IPS DF 19.7 (cell line): ENCODE data around the gene ADARB2.
A peak's percentile ranks its signal among the peaks of the same experiment; 100 is the strongest.
"Not testable (repeated sequence)": the region's sequence is repeated elsewhere in the genome, so short reads cannot be mapped to it uniquely, and the experiment has no call there.

Experiments used
- DNase-seq: peaks from one replicate; pipeline ENCODE4 v3.0.0-alpha.2; 2013; ENCODE audit warnings: low read depth, low spot score

Gene ADARB2

DNA sequence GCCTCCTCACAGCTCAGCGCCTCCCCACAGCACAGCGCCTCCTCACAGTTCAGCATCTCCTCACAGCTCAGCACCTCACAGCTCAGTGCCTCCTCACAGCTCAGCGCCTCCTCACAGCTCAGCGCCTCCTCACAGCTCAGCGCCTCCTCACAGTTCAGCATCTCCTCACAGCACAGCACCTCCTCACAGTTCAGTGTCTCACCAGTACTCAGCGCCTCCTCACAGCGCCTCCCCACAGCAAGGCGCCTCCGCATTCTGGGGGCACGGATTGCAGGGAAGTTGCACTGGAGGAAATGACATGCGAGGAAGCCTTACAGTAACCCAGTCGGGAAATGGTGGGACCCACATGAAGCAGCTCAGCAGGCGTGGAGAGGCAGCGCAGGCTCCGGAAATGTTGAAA lies 409.6 kb downstream of the ADARB2 start:
- DNase-seq: no peak

DNA sequence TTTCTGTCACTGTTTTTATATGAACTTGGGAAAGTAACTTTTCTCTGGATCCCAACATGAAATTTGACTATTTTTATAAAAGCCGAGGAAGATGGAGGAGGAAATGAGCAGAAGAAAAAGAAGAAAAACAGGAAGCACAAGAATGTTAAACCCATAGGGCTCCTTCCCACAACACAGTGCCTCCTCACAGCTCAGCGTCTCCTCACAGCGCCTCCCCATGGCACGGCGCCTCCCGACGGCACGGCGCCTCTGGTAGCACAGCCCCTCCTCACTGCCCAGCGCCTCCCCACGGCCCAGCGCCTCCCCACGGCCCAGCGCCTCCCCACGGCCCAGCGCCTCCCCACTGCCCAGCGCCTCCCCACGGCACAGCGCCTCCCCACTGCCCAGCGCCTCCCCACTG lies 410.8 kb downstream of the ADARB2 start:
- DNase-seq: not testable (repeated sequence)

GRCh38 chr10:1324903-1325302 lies 412.4 kb downstream of the ADARB2 start:
- DNase-seq: no peak

- DNase-seq: no peak
Observed at GRCh38 chr10:1323951-1324350, 413.4 kb downstream of the ADARB2 start.

DNA sequence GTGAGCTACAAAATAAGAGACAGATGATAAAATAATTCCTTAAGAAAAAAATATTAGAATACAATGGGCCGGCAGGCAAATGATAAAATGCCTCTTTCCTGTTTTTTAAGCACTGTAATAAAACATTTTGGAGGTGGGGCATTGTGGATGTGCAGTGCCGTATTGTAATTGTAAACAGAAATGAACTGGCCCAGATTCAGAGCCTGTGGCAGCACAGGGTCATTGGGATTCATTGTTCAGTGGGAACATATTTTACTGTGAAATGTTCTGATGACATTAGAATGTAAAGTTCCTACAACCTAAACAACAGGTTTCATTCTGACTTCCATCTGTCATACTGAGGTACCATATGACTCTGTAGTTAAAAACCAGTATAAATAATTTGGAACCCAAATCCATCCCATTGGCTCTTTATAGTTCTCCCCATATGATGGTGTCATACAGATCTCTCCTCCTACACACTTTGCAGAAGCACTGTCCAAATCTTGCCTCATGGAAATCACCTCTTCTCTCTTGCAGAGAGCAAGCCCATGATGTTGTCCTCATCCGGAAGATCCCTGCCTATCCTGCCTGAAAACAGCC lies 416.5 kb downstream of the ADARB2 start:
- no peak for DNase-seq

DNA sequence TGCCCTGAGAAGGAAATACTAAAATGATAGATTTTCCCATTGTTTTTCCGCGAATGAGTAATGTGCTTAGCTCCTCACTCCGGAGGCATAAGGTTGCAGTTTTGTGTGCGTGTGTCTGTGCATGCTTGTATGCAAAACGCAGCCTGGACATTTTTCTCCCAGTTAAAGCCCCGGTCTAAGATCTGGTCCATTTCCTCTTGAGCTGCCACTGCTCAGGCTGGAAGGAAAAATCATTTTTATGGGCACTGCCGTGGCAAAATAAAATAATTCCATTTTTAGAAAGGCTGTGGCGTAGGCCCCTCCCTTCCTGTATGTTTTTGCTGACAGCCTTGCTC lies 420.5 kb downstream of the ADARB2 start:
- no peak for DNase-seq

GRCh38 chr10:1316121-1316808 lies 421.1 kb downstream of the ADARB2 start:
- DNase-seq: no peak

DNA sequence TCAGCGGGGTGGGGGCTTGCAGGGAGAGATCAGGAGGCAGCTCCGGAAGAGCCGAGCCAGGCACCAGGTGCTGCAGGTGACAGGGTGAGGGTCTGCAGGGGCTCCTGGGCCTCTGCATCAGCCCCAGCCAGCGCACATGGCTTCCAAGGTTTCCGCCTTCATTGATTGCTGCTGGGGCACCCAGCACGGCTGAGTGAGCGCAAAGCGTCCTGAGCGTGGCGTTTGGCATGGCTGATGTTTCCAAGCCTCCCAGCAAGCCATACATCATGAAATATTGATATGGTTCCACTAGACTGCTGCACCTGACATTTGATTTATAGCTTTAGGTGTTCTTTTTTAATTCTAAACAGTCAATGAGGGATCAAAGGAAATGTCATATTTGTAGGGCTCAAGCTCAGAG lies 422.1 kb downstream of the ADARB2 start:
- no peak for DNase-seq

- DNase-seq: no peak
Observed at GRCh38 chr10:1311726-1312125, 425.6 kb downstream of the ADARB2 start.

DNA sequence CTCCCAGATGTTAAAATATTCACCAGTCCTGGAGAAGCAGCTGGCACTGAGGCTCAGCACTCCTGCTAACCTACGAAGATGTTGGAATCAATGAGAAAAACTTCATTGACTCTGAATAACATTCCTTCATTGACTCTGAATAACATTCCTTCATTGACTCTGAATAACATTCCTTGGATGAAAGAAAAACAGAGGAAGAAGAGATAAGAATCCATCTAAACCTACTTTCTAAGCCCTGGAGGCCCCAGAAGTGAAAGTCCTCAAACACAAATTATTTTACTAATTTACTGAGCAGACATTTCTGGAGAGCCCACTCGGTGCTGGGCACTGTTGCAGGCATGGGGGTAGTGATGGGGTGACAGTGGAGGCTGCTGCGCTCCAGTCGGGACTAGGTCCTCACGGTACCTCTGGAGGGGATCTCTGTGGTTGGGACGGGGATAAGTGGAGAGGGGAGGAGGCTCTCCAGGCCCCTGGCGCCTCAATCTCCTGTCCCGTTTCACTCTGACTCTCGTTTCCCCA lies 427.0 kb downstream of the ADARB2 start:
- peak; percentile 90 for DNase-seq

- peak; percentile 86 for DNase-seq
Observed at GRCh38 chr10:1309617-1310270, 427.6 kb downstream of the ADARB2 start.

GRCh38 chr10:1308962-1309616 lies 428.2 kb downstream of the ADARB2 start:
- no peak for DNase-seq

GRCh38 chr10:1308173-1308961 lies 429.0 kb downstream of the ADARB2 start:
- DNase-seq: no peak

DNA sequence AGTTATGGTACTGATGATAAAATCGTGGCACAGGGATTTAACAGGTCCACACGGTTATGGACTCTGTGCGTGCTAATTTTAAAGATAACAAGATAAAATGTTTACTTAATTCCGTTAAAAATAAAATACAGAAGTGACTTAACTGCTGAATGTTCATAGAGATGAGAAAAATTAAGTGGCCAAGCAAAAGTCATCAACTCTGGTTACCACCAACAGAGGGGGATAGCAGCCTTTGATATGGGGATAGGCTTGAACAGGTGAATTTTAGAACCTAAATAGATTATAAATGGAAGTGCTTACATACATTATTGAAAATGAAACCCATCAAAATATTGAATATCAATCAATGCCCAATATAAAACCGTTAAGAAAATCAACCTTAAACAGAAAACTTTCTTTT lies 436.2 kb downstream of the ADARB2 start:
- no peak for DNase-seq

- DNase-seq: no peak
Observed at GRCh38 chr10:1300218-1300617, 437.1 kb downstream of the ADARB2 start.

- DNase-seq: no peak
Observed at GRCh38 chr10:1299041-1299726, 438.1 kb downstream of the ADARB2 start.

GRCh38 chr10:1297566-1298301 lies 439.6 kb downstream of the ADARB2 start:
- DNase-seq: peak; percentile 25

DNA sequence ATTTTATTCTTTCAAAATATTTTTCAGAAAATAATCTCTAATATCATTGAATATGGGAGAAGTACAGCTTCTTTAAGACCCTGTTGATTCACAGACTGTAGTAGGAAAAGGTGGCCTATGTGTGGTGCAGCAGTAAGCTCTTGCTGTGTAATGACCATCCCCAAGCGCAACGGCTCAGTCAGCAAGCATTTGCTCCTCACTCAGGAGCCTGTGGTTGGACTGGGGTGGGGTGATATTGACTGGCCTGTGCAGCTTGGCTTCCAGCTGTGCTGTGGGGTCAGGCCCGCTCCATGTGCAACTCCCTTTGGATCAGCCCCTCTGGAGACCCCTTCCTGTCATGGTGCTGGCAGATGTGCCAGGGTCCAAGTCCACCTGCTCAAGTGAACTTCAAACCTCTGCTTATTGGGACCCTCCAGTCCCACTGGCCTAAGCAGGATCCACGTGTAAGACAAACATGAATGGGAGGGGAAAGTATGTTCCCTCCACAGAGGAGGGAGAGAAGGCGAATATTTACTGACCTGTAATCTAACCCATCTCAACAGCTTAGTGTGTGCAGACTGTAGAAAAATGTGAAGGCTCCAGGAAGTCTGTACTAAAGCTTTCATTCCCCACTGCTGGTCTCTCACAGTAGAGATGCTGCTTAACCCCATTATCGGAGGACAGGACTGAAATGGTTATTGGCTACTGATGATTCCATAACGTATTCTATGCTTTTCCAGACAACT lies 441.4 kb downstream of the ADARB2 start:
- DNase-seq: no peak

DNA sequence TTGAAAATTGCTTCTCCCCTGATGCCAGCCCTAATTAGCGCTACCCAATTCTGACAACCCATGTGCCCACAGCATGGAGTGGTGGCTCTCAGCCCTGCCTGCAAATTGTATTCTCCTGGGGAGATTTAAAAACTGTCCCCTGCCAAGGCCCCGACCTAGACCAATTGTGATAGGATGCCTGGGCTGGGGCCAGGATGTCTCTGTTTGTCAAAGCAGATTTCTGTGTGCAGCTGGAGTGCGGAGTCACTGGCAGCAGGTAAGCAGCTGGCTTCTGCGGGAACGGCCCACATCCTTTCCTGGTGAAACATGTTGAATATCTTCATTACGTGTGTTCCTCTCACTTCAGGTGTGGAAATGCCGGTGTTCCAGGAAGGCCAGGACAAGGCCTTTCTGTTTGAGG lies 442.6 kb downstream of the ADARB2 start:
- DNase-seq: no peak
